Measurements from ENCODE around the gene SLC8A3.

SLC8A3 gene

DNA sequence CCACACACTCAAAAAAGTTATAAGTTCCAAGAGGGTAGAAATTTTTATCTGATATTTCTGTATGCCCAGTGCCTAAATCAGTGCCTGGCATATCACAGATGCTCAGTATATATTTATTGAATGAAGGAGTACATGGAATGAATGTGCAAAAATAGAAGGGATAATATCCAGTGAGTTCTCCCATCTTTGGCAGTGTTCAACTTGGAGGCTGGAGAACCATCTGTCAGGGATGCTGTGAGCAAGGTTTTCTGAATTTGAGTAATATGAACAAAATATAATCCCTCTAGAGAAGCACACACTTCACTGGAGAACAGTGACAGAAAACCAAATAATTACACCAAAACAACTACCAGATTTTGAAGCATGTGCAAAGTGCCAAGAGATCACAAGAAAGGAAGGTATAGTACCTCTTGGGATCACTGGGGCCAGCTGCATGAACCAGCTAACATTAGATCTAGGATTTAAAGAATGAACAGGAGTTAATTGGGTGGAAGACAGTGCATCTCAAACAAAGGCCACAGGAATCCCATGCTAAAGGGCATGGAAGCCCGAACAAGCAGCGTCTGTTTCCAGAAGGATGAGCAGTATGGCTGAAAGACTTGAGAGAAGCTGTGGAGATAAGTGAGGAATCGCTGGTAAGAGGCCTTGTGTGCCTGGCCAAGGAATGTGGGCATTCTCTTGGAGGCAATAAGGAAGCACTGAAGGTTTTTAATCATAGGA is 11.5 kb downstream of the SLC8A3 start:
- Histone ChIP-seq H3K9me3 (ENCODE audit: control insufficient read depth, low read length) (no peaks in the 10 kb centered on the region), H3K36me3 (ENCODE audit: control insufficient read depth, insufficient read depth, low read length) (no peaks in the 10 kb centered on the region), H3K4me3 (ENCODE audit: insufficient read depth, low read depth, low read length, poor library complexity, severe bottlenecking) (no peak overlapping the region), H3K27ac (ENCODE audit: insufficient read depth, low read length, poor library complexity, severe bottlenecking) (no peak overlapping the region), H3K4me1 (ENCODE audit: control insufficient read depth, insufficient read depth, low read length, poor library complexity, severe bottlenecking) (no peaks in the 10 kb centered on the region), H3K27me3 (replicated peaks; ENCODE audit: control insufficient read depth, insufficient read depth, low read length, poor library complexity, severe bottlenecking) (no peaks in the 10 kb centered on the region)
- no peak for DNase-seq

DNA sequence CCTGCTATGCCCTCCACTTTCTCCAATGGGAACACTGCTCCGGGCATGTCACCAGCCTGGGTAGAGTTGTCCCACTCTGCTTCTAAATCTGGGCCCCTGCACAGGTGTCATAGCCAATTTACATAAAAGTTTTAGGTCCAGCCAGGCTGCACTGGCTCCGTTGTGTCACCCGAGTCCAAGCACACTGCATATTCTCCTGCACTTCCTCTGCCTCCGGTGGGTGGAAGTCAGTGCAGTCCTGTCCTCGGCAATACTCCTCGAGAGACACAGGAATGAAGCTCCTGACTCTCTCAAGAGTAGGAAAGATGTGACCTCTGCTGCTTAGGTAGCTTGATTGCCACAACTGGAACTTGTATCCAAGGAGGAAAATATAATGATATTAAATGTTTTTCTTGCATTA is 15.2 kb downstream of the SLC8A3 start:
- no peak overlapping the region for H3K4me3 ChIP-seq (ENCODE audit: insufficient read depth, low read depth, low read length, poor library complexity, severe bottlenecking)
- H3K27me3 ChIP-seq (replicated peaks; ENCODE audit: control insufficient read depth, insufficient read depth, low read length, poor library complexity, severe bottlenecking) = no peaks in the 10 kb centered on the region
- H3K4me1 ChIP-seq (ENCODE audit: control insufficient read depth, insufficient read depth, low read length, poor library complexity, severe bottlenecking) = no peaks in the 10 kb centered on the region
- no peaks in the 10 kb centered on the region for H3K9me3 ChIP-seq (ENCODE audit: control insufficient read depth, low read length)
- H3K36me3 ChIP-seq (ENCODE audit: control insufficient read depth, insufficient read depth, low read length) = no peaks in the 10 kb centered on the region
- H3K27ac ChIP-seq (ENCODE audit: insufficient read depth, low read length, poor library complexity, severe bottlenecking) = no peak overlapping the region
- no peak for DNase-seq

DNA sequence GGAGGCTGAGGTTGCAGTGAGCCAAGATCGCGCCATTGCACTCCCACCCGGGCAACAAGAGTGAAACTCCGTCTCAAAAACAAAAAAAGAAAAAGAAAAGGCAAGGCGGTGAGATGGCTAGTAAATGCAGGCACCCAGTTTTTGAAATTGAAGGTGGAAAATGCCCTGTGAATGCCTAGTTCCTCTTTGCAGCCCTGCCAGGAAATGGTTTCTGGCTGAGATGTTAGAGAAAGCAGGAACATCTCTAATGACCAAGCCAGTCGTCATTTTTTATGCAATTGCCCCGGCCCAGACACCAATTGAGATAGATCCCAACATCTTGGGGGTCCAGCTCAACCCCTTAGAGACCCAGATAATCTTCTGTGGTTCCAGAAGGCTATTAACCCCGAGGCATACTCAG is 17.0 kb downstream of the SLC8A3 start:
- DNase-seq = no peak
- no peaks in the 10 kb centered on the region for H3K27me3 ChIP-seq (replicated peaks; ENCODE audit: control insufficient read depth, insufficient read depth, low read length, poor library complexity, severe bottlenecking)
- no peak overlapping the region for H3K4me3 ChIP-seq (ENCODE audit: insufficient read depth, low read depth, low read length, poor library complexity, severe bottlenecking)
- H3K4me1 ChIP-seq (ENCODE audit: control insufficient read depth, insufficient read depth, low read length, poor library complexity, severe bottlenecking) = no peaks in the 10 kb centered on the region
- H3K36me3 ChIP-seq (ENCODE audit: control insufficient read depth, insufficient read depth, low read length) = no peaks in the 10 kb centered on the region
- H3K9me3 ChIP-seq (ENCODE audit: control insufficient read depth, low read length) = no peaks in the 10 kb centered on the region
- H3K27ac ChIP-seq (ENCODE audit: insufficient read depth, low read length, poor library complexity, severe bottlenecking) = no peak overlapping the region

- Histone ChIP-seq H3K4me3 (ENCODE audit: insufficient read depth, low read depth, low read length, poor library complexity, severe bottlenecking) (no peak overlapping the region), H3K36me3 (ENCODE audit: control insufficient read depth, insufficient read depth, low read length) (no peaks in the 10 kb centered on the region)
- DNase-seq = no peak
These were observed 17.8 kb downstream of the SLC8A3 start for GRCh38 chr14:70170976-70171375.

GRCh38 chr14:70168406-70168805 is 20.3 kb downstream of the SLC8A3 start:
- Histone ChIP-seq H3K9me3 (ENCODE audit: control insufficient read depth, low read length) (no peaks in the 10 kb centered on the region), H3K27me3 (replicated peaks; ENCODE audit: control insufficient read depth, insufficient read depth, low read length, poor library complexity, severe bottlenecking) (no peaks in the 10 kb centered on the region)
- no peak for DNase-seq

More at GRCh38 chr14:70170976-70171375, 17.8 kb downstream of the SLC8A3 start:
- H3K27me3 ChIP-seq (replicated peaks; ENCODE audit: control insufficient read depth, insufficient read depth, low read length, poor library complexity, severe bottlenecking) = no peaks in the 10 kb centered on the region
- no peak overlapping the region for H3K27ac ChIP-seq (ENCODE audit: insufficient read depth, low read length, poor library complexity, severe bottlenecking)
- H3K4me1 ChIP-seq (ENCODE audit: control insufficient read depth, insufficient read depth, low read length, poor library complexity, severe bottlenecking) = no peaks in the 10 kb centered on the region
- no peaks in the 10 kb centered on the region for H3K9me3 ChIP-seq (ENCODE audit: control insufficient read depth, low read length)

DNA sequence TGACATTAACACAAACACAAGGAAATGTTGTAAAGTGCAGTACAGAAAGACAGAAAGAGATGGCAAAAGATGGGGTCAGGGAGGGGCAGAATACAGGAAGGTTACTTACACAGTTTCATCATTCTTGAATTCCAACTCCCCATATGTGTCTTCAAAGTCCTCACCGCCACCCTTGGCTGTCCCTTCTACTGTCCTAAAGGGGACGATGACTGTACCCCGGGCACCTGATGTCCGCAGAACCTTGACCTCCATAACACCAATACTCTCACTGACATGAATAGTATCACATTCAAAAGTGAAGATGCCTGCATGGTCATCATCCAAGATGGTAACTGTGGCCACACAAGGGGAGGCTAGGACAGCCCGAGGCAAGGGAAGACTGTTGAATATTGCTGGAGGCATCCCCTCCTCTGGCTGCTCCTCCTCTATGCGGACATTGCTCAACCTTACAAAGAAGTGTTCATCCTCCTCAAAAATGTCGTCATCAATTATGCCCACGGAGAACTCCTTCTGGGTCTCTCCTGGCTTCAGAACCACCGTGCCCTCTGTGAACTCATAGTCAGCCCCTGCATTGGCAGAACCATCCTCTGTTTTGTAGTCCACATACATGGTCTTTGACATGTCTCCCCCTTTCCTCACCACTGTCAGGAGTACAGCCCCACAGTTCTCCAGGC is 22.1 kb downstream of the SLC8A3 start:
- no peaks in the 10 kb centered on the region for H3K9me3 ChIP-seq (ENCODE audit: control insufficient read depth, low read length)
- H3K4me1 ChIP-seq (ENCODE audit: control insufficient read depth, insufficient read depth, low read length, poor library complexity, severe bottlenecking) = no peaks in the 10 kb centered on the region
- no peaks in the 10 kb centered on the region for H3K27me3 ChIP-seq (replicated peaks; ENCODE audit: control insufficient read depth, insufficient read depth, low read length, poor library complexity, severe bottlenecking)
- no peak for DNase-seq
- H3K27ac ChIP-seq (ENCODE audit: insufficient read depth, low read length, poor library complexity, severe bottlenecking) = no peak overlapping the region
- H3K36me3 ChIP-seq (ENCODE audit: control insufficient read depth, insufficient read depth, low read length) = no peaks in the 10 kb centered on the region
- H3K4me3 ChIP-seq (ENCODE audit: insufficient read depth, low read depth, low read length, poor library complexity, severe bottlenecking) = no peak overlapping the region

More at GRCh38 chr14:70168406-70168805, 20.3 kb downstream of the SLC8A3 start:
- no peaks in the 10 kb centered on the region for H3K4me1 ChIP-seq (ENCODE audit: control insufficient read depth, insufficient read depth, low read length, poor library complexity, severe bottlenecking)
- no peak overlapping the region for H3K27ac ChIP-seq (ENCODE audit: insufficient read depth, low read length, poor library complexity, severe bottlenecking)
- H3K36me3 ChIP-seq (ENCODE audit: control insufficient read depth, insufficient read depth, low read length) = no peaks in the 10 kb centered on the region
- H3K4me3 ChIP-seq (ENCODE audit: insufficient read depth, low read depth, low read length, poor library complexity, severe bottlenecking) = no peak overlapping the region

- H3K4me3 ChIP-seq (ENCODE audit: insufficient read depth, low read depth, low read length, poor library complexity, severe bottlenecking) = no peak overlapping the region
- H3K27ac ChIP-seq (ENCODE audit: insufficient read depth, low read length, poor library complexity, severe bottlenecking) = no peak overlapping the region
- no peaks in the 10 kb centered on the region for H3K9me3 ChIP-seq (ENCODE audit: control insufficient read depth, low read length)
- no peaks in the 10 kb centered on the region for H3K27me3 ChIP-seq (replicated peaks; ENCODE audit: control insufficient read depth, insufficient read depth, low read length, poor library complexity, severe bottlenecking)
- no peaks in the 10 kb centered on the region for H3K36me3 ChIP-seq (ENCODE audit: control insufficient read depth, insufficient read depth, low read length)
- no peaks in the 10 kb centered on the region for H3K4me1 ChIP-seq (ENCODE audit: control insufficient read depth, insufficient read depth, low read length, poor library complexity, severe bottlenecking)
- no peak for DNase-seq
These were observed 26.4 kb downstream of the SLC8A3 start for GRCh38 chr14:70162358-70162757.

DNA sequence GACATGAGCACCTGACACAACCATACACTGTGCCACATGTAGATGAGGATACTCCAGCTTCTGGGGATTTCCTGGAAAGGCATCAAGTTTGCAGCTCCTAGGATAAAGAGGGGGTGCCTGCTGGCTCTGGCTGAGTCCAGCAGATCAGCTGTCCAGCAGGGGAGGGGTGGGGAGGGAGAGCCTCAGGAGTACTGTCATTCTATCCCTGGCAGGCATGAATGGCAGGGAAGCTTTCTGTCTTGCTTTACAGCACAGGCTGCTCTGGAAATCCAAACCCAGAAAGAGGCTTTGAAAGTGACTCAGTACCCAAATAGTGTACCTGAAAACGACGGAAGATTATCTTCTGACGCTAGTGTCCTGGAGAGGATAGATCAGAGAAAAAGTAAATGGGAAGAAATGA is 32.2 kb downstream of the SLC8A3 start:
- no peak for DNase-seq
- H3K27me3 ChIP-seq (replicated peaks; ENCODE audit: control insufficient read depth, insufficient read depth, low read length, poor library complexity, severe bottlenecking) = no peaks in the 10 kb centered on the region
- no peak overlapping the region for H3K4me3 ChIP-seq (ENCODE audit: insufficient read depth, low read depth, low read length, poor library complexity, severe bottlenecking)
- H3K36me3 ChIP-seq (ENCODE audit: control insufficient read depth, insufficient read depth, low read length) = no peaks in the 10 kb centered on the region
- no peaks in the 10 kb centered on the region for H3K4me1 ChIP-seq (ENCODE audit: control insufficient read depth, insufficient read depth, low read length, poor library complexity, severe bottlenecking)
- no peak overlapping the region for H3K27ac ChIP-seq (ENCODE audit: insufficient read depth, low read length, poor library complexity, severe bottlenecking)
- no peaks in the 10 kb centered on the region for H3K9me3 ChIP-seq (ENCODE audit: control insufficient read depth, low read length)

DNA sequence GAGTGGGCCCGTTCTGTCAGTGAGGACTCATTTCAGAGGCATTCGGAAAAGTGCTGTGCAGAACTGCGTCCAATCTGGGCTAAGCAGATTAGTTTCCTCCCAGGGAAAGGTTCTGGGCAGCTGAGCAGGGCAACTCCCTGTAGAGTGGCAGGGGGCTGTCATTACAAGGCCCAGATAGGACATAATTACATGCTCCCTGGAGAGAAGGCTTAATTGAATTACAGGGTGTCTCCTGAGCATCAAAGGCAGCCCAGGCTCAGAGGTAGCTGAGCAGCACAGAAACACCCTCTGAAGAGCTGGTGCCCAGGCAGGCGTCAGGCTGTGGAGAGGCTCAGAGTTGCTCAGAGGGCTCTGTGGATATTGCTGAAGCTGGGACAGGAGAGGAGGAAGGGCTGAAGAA is 36.0 kb downstream of the SLC8A3 start:
- Histone ChIP-seq H3K4me1 (ENCODE audit: control insufficient read depth, insufficient read depth, low read length, poor library complexity, severe bottlenecking) (no peaks in the 10 kb centered on the region), H3K4me3 (ENCODE audit: insufficient read depth, low read depth, low read length, poor library complexity, severe bottlenecking) (no peak overlapping the region), H3K9me3 (ENCODE audit: control insufficient read depth, low read length) (no peaks in the 10 kb centered on the region), H3K36me3 (ENCODE audit: control insufficient read depth, insufficient read depth, low read length) (no peaks in the 10 kb centered on the region), H3K27ac (ENCODE audit: insufficient read depth, low read length, poor library complexity, severe bottlenecking) (no peak overlapping the region), H3K27me3 (replicated peaks; ENCODE audit: control insufficient read depth, insufficient read depth, low read length, poor library complexity, severe bottlenecking) (no peaks in the 10 kb centered on the region)
- no peak for DNase-seq

GRCh38 chr14:70152081-70152480 is 36.7 kb downstream of the SLC8A3 start:
- no peaks in the 10 kb centered on the region for H3K4me1 ChIP-seq (ENCODE audit: control insufficient read depth, insufficient read depth, low read length, poor library complexity, severe bottlenecking)
- H3K27me3 ChIP-seq (replicated peaks; ENCODE audit: control insufficient read depth, insufficient read depth, low read length, poor library complexity, severe bottlenecking) = no peaks in the 10 kb centered on the region
- H3K27ac ChIP-seq (ENCODE audit: insufficient read depth, low read length, poor library complexity, severe bottlenecking) = no peak overlapping the region
- no peaks in the 10 kb centered on the region for H3K9me3 ChIP-seq (ENCODE audit: control insufficient read depth, low read length)
- H3K36me3 ChIP-seq (ENCODE audit: control insufficient read depth, insufficient read depth, low read length) = no peaks in the 10 kb centered on the region
- H3K4me3 ChIP-seq (ENCODE audit: insufficient read depth, low read depth, low read length, poor library complexity, severe bottlenecking) = no peak overlapping the region
- DNase-seq = no peak
